Thoracic aorta (tissue), 2 donors: ENCODE results near the gene FBXL2. TPM values are rescaled to one million over a fixed set of nuclear protein-coding genes. Genes with fewer than 3 reads are reported as not detected.
A peak's percentile ranks its signal among the peaks of the same experiment; 100 is the strongest.

ENCODE experiments used
- ATAC-seq: fragments of 150-250 bp; one replicate; pipeline ENCODE4 v1.8.0; 2017; ENCODE audit warnings: low read depth; ENCODE audit not compliant: insufficient number of reproducible peaks, low FRiP score
- DNase-seq: peaks from one replicate; pipeline ENCODE4 v3.0.0-alpha.2; 2020; ENCODE audit warnings: low spot score
- H3K27ac ChIP-seq, 2 donors: fragments of 200-600 bp; sonication (generic); 1 replicate in 1 of 2; 2 replicates in 1 of 2; pipeline ENCODE4 v1.5.1; 2016; ENCODE audit warnings: mild to moderate bottlenecking in 2 of 2, moderate library complexity in 2 of 2
- H3K27me3 ChIP-seq: fragments of 200-600 bp; sonication (generic); replicated peaks from 2 replicates; pipeline ENCODE4 v1.6.0; 2016; ENCODE audit warnings: mild to moderate bottlenecking; ENCODE audit not compliant: insufficient read depth
- H3K36me3 ChIP-seq: fragments of 200-600 bp; sonication (generic); one replicate; pipeline ENCODE4 v1.5.1; 2016
- H3K4me1 ChIP-seq, 2 donors: fragments of 200-600 bp; sonication (generic); 1 replicate in 1 of 2; 2 replicates in 1 of 2; pipeline versions ENCODE4 v1.5.1 to v1.6.0; 2016; ENCODE audit warnings: low read depth in 2 of 2, mild to moderate bottlenecking in 1 of 2; ENCODE audit not compliant: control insufficient read depth in 1 of 2
- H3K4me3 ChIP-seq: fragments of 200-600 bp; sonication (generic); 2 replicates; pipeline ENCODE4 v1.5.1; 2016; ENCODE audit warnings: mild to moderate bottlenecking
- H3K9me3 ChIP-seq: fragments of 200-600 bp; sonication (generic); 2 replicates; pipeline ENCODE4 v1.5.1; 2016
- total RNA-seq, 2 donors: library from RNA; depleted of rRNA; stranded (reverse); fragments of >200 nt; gene quantifications; one replicate each; pipeline versions ENCODE4 v1.1.0 to v1.2.3, GENCODE V29; 2016
- TF ChIP-seq, protein P1 (sequence below): fragments of 200-600 bp; sonication (generic); IDR thresholded peaks from one replicate; pipeline ENCODE4 v1.5.1; 2019; ENCODE audit warnings: antibody characterized with exemption

FBXL2 gene
- total RNA-seq, 2 donors from 2014 or later: 21.7 to 24.6 TPM

DNA sequence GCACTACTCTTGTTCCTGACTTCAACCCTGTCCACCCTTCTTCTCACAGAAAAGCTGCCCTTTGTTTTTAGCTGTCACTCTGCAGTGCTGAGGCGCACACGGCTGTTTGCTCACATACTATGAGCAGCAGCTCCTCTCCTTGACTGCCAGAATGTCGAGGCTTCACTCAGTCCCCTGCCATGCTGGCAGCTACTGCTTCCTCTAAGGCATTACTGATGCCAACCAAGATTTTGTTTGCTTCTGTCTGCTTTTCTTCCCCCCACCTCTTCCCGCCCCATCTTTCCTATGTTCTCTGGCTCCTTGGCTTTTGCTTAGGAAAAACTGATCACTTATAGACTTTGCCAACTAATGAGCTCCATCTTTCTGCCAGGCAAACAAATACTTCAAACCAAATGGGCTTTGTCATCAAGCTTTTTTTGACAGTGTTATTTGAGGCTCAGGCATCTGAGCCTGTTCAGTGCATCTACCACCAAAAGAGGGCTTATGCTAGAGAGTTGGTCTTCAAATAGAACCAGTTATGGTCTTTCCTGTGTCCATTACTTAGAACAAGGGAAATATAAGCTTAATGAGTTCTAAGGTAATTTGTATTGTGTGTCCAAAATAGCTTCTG lies 81.0 kb downstream of the FBXL2 start:
- Histone ChIP-seq H3K27ac (peak overlapping the region; percentile 19 to 29), H3K27me3 (no peaks in the 10 kb centered on the region), H3K4me3 (no peak overlapping the region), H3K36me3 (no peaks in the 10 kb centered on the region), H3K9me3 (no peaks in the 10 kb centered on the region), H3K4me1 (peaks cover 3 to 34% of the 10 kb centered on the region in 2 donors)
- DNase-seq: no peak
- ATAC-seq: peak; percentile 23
- TF ChIP-seq, protein P1, sequence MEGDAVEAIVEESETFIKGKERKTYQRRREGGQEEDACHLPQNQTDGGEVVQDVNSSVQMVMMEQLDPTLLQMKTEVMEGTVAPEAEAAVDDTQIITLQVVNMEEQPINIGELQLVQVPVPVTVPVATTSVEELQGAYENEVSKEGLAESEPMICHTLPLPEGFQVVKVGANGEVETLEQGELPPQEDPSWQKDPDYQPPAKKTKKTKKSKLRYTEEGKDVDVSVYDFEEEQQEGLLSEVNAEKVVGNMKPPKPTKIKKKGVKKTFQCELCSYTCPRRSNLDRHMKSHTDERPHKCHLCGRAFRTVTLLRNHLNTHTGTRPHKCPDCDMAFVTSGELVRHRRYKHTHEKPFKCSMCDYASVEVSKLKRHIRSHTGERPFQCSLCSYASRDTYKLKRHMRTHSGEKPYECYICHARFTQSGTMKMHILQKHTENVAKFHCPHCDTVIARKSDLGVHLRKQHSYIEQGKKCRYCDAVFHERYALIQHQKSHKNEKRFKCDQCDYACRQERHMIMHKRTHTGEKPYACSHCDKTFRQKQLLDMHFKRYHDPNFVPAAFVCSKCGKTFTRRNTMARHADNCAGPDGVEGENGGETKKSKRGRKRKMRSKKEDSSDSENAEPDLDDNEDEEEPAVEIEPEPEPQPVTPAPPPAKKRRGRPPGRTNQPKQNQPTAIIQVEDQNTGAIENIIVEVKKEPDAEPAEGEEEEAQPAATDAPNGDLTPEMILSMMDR: no peak

DNA sequence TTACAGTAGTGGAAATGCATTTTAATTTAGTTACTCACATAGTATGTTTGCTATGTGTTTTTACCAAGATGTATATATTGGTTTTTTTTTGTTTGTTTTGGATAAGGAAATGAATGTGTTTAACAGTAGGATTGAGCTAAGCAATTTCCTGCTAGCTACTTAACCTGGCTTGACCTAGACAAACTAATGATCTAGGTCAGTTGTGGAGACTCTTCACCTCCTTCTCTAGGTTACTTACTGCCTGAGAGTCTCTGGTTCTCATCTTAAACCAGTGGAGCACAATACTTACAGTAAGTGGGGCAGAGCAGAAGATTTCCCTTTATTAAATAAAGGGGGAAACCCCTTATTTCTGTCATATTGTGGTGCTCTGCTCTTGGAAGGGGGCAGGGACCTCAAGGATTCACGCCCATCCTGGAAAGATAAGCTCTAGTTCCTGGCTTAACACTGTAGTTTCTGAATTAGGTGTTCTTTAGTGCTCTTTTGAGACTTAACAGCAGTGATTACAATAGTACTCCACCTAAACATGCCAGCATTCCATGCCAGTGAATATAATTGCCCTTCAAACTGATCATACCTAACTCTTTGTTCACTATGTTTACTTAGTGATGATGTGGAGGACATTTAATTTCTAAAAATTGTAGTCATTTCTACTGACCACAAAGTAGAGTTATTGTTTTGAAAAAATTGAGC lies 83.0 kb downstream of the FBXL2 start:
- TF ChIP-seq, protein P1: no peak
- H3K4me1 ChIP-seq: peaks cover 3 to 30% of the 10 kb centered on the region in 2 donors
- DNase-seq: no peak
- H3K36me3 ChIP-seq: no peaks in the 10 kb centered on the region
- no peaks in the 10 kb centered on the region for H3K27me3 ChIP-seq
- ATAC-seq: no peak
- no peaks in the 10 kb centered on the region for H3K9me3 ChIP-seq
- no peak overlapping the region for H3K4me3 ChIP-seq
- H3K27ac ChIP-seq: peak overlapping the region in 1 of 2 donors; percentile 32

DNA sequence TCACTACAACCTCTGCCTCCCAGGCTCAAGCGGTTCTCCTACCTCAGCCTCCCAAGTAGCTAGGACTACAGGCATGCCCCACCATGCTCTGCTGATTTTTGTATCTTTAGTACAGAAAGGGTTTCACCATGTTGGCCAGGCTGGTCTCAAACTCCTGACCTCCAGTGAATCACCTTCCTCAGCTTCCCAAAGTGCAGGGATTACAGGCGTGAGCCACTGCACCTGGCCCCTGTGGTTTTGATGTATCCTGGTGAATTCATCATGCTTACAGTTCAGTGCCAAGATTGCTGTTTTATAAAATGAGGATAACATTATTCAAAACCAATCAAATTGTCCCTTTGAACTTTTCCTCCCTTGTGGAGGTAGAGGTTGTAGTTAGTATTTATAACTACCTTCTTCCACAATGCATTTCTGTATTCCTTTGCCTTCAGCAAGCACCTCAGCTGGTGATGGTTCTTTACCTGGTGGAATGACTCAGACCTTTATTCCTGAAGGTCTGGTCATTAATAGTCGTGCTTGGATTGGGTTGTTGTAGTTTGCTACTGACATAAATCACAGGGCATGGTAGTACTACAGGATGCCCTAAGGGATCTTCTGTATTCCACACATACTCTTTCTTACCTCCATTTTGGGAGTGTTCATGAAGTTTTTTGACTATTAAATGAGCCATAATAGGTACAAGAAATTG lies 86.0 kb downstream of the FBXL2 start:
- DNase-seq (no peak), ATAC-seq (no peak)
- Histone ChIP-seq H3K36me3 (peaks cover 4% of the 10 kb centered on the region), H3K27ac (no peak overlapping the region), H3K4me3 (no peak overlapping the region), H3K9me3 (no peaks in the 10 kb centered on the region), H3K27me3 (no peaks in the 10 kb centered on the region), H3K4me1 (peaks cover 3 to 14% of the 10 kb centered on the region in 2 donors)
- TF ChIP-seq, protein P1: no peak

DNA sequence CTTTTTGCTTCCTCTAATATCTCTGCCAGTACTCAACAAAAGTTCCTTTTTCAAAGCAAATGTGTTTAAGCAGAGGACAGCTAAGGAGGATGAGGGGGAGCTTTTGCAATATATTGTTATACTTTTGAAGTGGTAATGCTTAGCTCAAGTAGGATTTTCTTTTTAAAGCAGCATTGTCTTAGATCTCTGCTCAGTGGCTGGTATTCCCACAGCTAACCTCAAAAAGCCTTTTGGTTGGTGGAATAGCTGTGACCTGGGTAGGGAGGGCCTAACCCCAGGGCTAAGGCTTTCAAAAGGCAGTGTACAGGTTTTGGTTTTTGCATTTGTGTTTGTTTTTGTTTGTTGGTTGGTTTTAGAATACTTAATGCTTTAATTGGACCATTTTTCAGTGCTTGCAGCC lies 86.8 kb downstream of the FBXL2 start:
- ATAC-seq: no peak
- no peak for DNase-seq
- Histone ChIP-seq H3K27ac (no peak overlapping the region), H3K4me3 (no peak overlapping the region), H3K4me1 (peaks cover 3 to 9% of the 10 kb centered on the region in 2 donors), H3K9me3 (no peaks in the 10 kb centered on the region), H3K36me3 (peaks cover 4% of the 10 kb centered on the region), H3K27me3 (no peaks in the 10 kb centered on the region)
- TF ChIP-seq, protein P1: no peak

DNA sequence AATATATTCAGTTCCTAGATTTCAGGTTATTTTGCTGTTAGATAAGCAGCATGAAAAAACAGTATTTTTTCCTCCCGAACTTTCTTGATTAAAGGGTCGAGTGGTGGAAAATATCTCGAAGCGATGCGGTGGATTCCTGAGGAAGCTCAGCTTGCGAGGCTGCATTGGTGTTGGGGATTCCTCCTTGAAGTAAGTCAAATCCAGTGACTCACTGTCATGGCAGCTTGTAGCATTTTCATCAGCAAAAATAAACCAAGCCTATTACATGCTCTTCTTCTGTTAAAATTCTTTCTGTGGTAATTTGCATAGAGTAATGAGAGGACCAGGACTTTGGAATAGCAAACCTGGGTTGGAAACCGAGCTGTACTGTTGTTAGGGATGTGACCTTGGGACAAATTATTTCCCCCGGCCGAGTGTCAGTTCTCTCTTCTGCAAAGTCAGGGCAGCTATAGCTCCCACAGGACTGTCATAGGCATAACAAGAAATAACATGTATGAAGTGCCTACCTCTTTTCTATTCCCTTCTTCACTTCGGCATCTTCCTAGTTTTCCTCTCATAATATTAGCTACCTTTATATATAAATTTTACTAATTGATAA lies 87.4 kb downstream of the FBXL2 start:
- H3K27me3 ChIP-seq: no peaks in the 10 kb centered on the region
- no peaks in the 10 kb centered on the region for H3K9me3 ChIP-seq
- H3K4me1 ChIP-seq: peaks cover 3 to 9% of the 10 kb centered on the region in 2 donors
- no peak overlapping the region for H3K27ac ChIP-seq
- H3K4me3 ChIP-seq: no peak overlapping the region
- DNase-seq (no peak), ATAC-seq (no peak)
- peaks cover 4% of the 10 kb centered on the region for H3K36me3 ChIP-seq
- TF ChIP-seq, protein P1: no peak
